ENCODE measurements around the gene SOWAHA.
"Not testable (repeated sequence)": the region's sequence is repeated elsewhere in the genome, so short reads cannot be mapped to it uniquely, and the experiment has no call there.

The SOWAHA gene

DNA sequence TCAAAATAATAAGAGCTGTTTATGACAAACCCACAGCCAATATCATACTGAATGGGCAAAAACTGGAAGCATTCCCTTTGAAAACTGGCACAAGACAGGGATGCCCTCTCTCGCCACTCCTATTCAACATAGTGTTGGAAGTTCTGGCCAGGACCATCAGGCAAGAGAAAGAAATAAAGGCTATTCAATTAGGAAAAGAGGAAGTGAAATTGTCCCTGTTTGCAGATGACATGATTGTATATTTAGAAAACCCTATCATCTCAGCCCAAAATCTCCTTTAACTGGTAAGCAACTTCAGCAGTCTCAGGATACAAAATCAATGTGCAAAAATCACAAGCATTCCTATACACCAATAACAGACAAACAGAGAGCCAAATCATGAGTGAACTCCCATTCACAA lies 8.9 kb upstream of the SOWAHA start:
- H3K4me2 ChIP-seq (ENCODE audit: low read length); H2AK5ac ChIP-seq (ENCODE audit: low read length): not testable (repeated sequence)

DNA sequence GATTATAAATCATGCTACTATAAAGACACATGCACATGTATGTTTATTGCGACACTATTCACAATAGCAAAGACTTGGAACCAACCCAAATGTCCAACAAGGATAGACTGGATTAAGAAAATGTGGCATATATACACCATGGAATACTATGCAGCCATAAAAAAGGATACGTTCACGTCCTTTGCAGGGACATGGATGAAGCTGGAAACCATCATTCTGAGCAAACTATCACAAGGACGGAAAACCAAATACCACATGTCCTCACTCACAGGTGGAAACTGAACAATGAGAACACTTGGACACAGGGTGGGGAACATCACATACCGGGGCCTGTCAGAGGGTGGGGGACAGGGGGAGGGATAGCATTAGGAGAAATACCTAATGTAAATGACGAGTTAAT lies 7.2 kb upstream of the SOWAHA start:
- H3K79me1 ChIP-seq (ENCODE audit: low read length); H2BK15ac ChIP-seq (replicated peaks; ENCODE audit: low read depth); H2BK120ac ChIP-seq (ENCODE audit: low read depth, low read length); H3K27ac ChIP-seq (ENCODE audit: low read depth, low read length); H3K18ac ChIP-seq (ENCODE audit: low read length); H4K8ac ChIP-seq (ENCODE audit: low read depth, low read length); H2BK5ac ChIP-seq (ENCODE audit: low read length); H4K5ac ChIP-seq (ENCODE audit: low read length); DNase-seq; H3K56ac ChIP-seq (ENCODE audit: low read length); H3K9ac ChIP-seq (ENCODE audit: low read length); H3K79me2 ChIP-seq (ENCODE audit: control insufficient read depth, insufficient read depth, low read length); H3K4ac ChIP-seq (ENCODE audit: low read depth, low read length); H3K4me2 ChIP-seq (ENCODE audit: low read length); H2AK5ac ChIP-seq (ENCODE audit: low read length); H3K27me3 ChIP-seq (ENCODE audit: insufficient read depth, low read length, poor library complexity); H3K23ac ChIP-seq (ENCODE audit: low read length); H3K4me3 ChIP-seq (ENCODE audit: low read length); H3K4me1 ChIP-seq (ENCODE audit: control insufficient read depth, low read depth, low read length); H3K36me3 ChIP-seq (ENCODE audit: control insufficient read depth, insufficient read depth, low read length): not testable (repeated sequence)
- WGBS (ENCODE audit: extremely low coverage, insufficient coverage, low lambda C conversion rate): no CpG with 5 or more reads among the region's 6 CpGs

More for the DNA sequence above, 8.9 kb upstream of the SOWAHA start:
- no CpG with 5 or more reads among the region's 1 CpG for WGBS (ENCODE audit: extremely low coverage, insufficient coverage, low lambda C conversion rate)
- H3K79me1 ChIP-seq (ENCODE audit: low read length); H3K9ac ChIP-seq (ENCODE audit: low read length); H4K8ac ChIP-seq (ENCODE audit: low read depth, low read length); H3K79me2 ChIP-seq (ENCODE audit: control insufficient read depth, insufficient read depth, low read length); H3K23ac ChIP-seq (ENCODE audit: low read length); H3K56ac ChIP-seq (ENCODE audit: low read length); H3K4ac ChIP-seq (ENCODE audit: low read depth, low read length); H3K4me3 ChIP-seq (ENCODE audit: low read length); H3K27ac ChIP-seq (ENCODE audit: low read depth, low read length); H3K36me3 ChIP-seq (ENCODE audit: control insufficient read depth, insufficient read depth, low read length); H3K18ac ChIP-seq (ENCODE audit: low read length); H4K5ac ChIP-seq (ENCODE audit: low read length); DNase-seq; H2BK5ac ChIP-seq (ENCODE audit: low read length); H2BK15ac ChIP-seq (replicated peaks; ENCODE audit: low read depth); H3K4me1 ChIP-seq (ENCODE audit: control insufficient read depth, low read depth, low read length); H2BK120ac ChIP-seq (ENCODE audit: low read depth, low read length); H3K27me3 ChIP-seq (ENCODE audit: insufficient read depth, low read length, poor library complexity): not testable (repeated sequence)

DNA sequence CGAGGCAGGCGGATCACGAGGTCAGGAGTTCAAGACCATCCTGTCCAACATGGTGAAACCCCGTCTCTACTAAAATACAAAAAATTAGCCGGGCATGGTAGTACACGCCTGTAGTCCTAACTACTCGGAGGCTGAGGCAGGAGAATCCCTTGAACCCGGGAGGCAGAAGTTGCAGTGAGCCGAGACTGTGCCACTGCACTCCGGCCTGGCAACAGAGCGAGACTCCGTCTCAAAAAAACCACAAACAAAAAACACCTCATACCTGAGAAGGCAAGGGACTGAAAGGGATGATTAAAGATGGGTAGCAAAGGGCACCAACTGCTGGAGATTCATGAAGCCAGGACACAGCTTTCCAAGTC lies 6.3 kb upstream of the SOWAHA start:
- H3K23ac ChIP-seq (ENCODE audit: low read length); DNase-seq; H3K36me3 ChIP-seq (ENCODE audit: control insufficient read depth, insufficient read depth, low read length); H3K4me3 ChIP-seq (ENCODE audit: low read length); H2BK5ac ChIP-seq (ENCODE audit: low read length); H3K4ac ChIP-seq (ENCODE audit: low read depth, low read length); H2AK5ac ChIP-seq (ENCODE audit: low read length); H3K27ac ChIP-seq (ENCODE audit: low read depth, low read length); H3K27me3 ChIP-seq (ENCODE audit: insufficient read depth, low read length, poor library complexity); H3K79me2 ChIP-seq (ENCODE audit: control insufficient read depth, insufficient read depth, low read length); H3K79me1 ChIP-seq (ENCODE audit: low read length); H2BK15ac ChIP-seq (replicated peaks; ENCODE audit: low read depth); H3K4me1 ChIP-seq (ENCODE audit: control insufficient read depth, low read depth, low read length); H3K9ac ChIP-seq (ENCODE audit: low read length); H4K8ac ChIP-seq (ENCODE audit: low read depth, low read length); H2BK120ac ChIP-seq (ENCODE audit: low read depth, low read length); H4K5ac ChIP-seq (ENCODE audit: low read length); H3K4me2 ChIP-seq (ENCODE audit: low read length): not testable (repeated sequence)
- Histone ChIP-seq H3K56ac (ENCODE audit: low read length) (peak overlapping the region; percentile 37), H3K18ac (ENCODE audit: low read length) (peak overlapping the region; percentile 72)
- WGBS (ENCODE audit: extremely low coverage, insufficient coverage, low lambda C conversion rate): no CpG with 5 or more reads among the region's 12 CpGs

DNA sequence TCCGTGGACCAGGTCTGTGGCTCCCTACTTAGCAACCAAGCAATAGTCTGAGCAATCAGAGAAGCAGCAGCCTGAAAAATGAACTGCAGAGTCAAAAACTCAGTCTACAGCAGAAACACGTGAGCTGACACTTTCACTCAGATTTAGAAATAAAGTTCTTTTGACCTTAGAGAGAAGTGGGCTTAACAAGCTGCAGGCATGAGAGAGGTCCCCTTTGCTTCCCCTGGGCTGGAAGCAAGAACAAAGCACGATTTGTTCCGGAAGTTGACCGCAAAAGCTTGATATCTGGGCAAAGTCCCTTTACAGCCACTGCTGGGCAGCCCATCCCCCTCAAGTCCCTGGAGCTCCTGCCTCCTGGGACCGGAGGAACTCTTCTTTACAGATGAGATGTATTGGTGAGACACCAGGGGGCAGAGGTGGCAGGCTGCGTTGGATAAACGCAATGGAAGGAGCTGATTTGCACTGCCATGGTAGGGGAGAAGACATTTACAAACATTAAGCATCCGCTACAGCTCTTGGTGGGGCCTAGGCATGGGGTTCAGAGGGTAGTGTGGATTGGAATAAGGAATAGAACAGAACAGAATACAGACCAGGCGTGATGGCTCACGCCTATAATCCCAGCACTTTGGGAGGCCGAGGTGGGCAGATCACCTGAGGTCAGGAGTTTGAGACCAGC lies 5.8 kb upstream of the SOWAHA start:
- Histone ChIP-seq H2BK15ac (replicated peaks; ENCODE audit: low read depth) (no peak overlapping the region), H3K4ac (ENCODE audit: low read depth, low read length) (no peak overlapping the region), H3K4me2 (ENCODE audit: low read length) (no peak overlapping the region), H3K4me1 (ENCODE audit: control insufficient read depth, low read depth, low read length) (peaks cover 3% of the 10 kb centered on the region), H3K56ac (ENCODE audit: low read length) (peak overlapping the region; percentile 37), H3K9ac (ENCODE audit: low read length) (no peak overlapping the region), H3K18ac (ENCODE audit: low read length) (peak overlapping the region; percentile 72), H4K8ac (ENCODE audit: low read depth, low read length) (no peak overlapping the region), H2BK5ac (ENCODE audit: low read length) (no peak overlapping the region), H3K79me2 (ENCODE audit: control insufficient read depth, insufficient read depth, low read length) (no peaks in the 10 kb centered on the region), H2BK120ac (ENCODE audit: low read depth, low read length) (no peak overlapping the region), H3K27me3 (ENCODE audit: insufficient read depth, low read length, poor library complexity) (peaks cover 6% of the 10 kb centered on the region), H2AK5ac (ENCODE audit: low read length) (no peak overlapping the region), H3K4me3 (ENCODE audit: low read length) (no peak overlapping the region), H4K5ac (ENCODE audit: low read length) (no peak overlapping the region), H3K27ac (ENCODE audit: low read depth, low read length) (no peak overlapping the region), H3K36me3 (ENCODE audit: control insufficient read depth, insufficient read depth, low read length) (no peaks in the 10 kb centered on the region), H3K23ac (ENCODE audit: low read length) (no peak overlapping the region), H3K79me1 (ENCODE audit: low read length) (no peaks in the 10 kb centered on the region)
- DNase-seq: peak; percentile 77
- WGBS (ENCODE audit: extremely low coverage, insufficient coverage, low lambda C conversion rate): no CpG with 5 or more reads among the region's 12 CpGs

DNA sequence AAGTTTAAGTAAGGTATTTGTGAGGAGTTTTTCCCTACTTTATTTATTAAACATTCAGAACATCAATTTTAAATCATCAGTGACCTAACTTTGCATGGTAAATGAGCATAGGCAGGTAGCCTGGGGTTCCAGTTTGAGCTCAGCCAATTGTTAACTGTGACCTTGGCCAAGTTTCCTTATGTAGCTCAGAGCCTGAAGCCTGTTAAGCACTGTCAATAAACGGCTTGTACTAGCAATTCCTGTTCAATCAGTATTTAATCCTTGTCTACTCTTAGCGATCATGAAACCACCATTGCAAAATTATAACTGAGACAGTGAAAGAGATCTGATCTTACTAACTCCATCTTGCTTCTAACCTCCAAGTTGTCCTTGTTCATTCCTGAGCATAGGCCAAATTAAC lies 4.7 kb upstream of the SOWAHA start:
- no peak overlapping the region for H3K27ac ChIP-seq (ENCODE audit: low read depth, low read length)
- H3K18ac ChIP-seq (ENCODE audit: low read length): no peak overlapping the region
- H3K79me2 ChIP-seq (ENCODE audit: control insufficient read depth, insufficient read depth, low read length): no peaks in the 10 kb centered on the region
- no peak overlapping the region for H3K4me3 ChIP-seq (ENCODE audit: low read length)
- no peak for DNase-seq
- no peak overlapping the region for H2AK5ac ChIP-seq (ENCODE audit: low read length)
- no peak overlapping the region for H3K4me2 ChIP-seq (ENCODE audit: low read length)
- WGBS (ENCODE audit: extremely low coverage, insufficient coverage, low lambda C conversion rate): no CpG with 5 or more reads among the region's 2 CpGs
- no peaks in the 10 kb centered on the region for H3K36me3 ChIP-seq (ENCODE audit: control insufficient read depth, insufficient read depth, low read length)
- peaks cover 3% of the 10 kb centered on the region for H3K4me1 ChIP-seq (ENCODE audit: control insufficient read depth, low read depth, low read length)
- H3K23ac ChIP-seq (ENCODE audit: low read length): no peak overlapping the region
- H3K9ac ChIP-seq (ENCODE audit: low read length): no peak overlapping the region
- H2BK5ac ChIP-seq (ENCODE audit: low read length): no peak overlapping the region
- H2BK120ac ChIP-seq (ENCODE audit: low read depth, low read length): no peak overlapping the region
- H3K27me3 ChIP-seq (ENCODE audit: insufficient read depth, low read length, poor library complexity): peaks cover 17% of the 10 kb centered on the region
- no peak overlapping the region for H4K5ac ChIP-seq (ENCODE audit: low read length)
- no peak overlapping the region for H3K4ac ChIP-seq (ENCODE audit: low read depth, low read length)
- H3K56ac ChIP-seq (ENCODE audit: low read length): no peak overlapping the region
- H4K8ac ChIP-seq (ENCODE audit: low read depth, low read length): no peak overlapping the region
- H3K79me1 ChIP-seq (ENCODE audit: low read length): no peaks in the 10 kb centered on the region
- H2BK15ac ChIP-seq (replicated peaks; ENCODE audit: low read depth): no peak overlapping the region

DNA sequence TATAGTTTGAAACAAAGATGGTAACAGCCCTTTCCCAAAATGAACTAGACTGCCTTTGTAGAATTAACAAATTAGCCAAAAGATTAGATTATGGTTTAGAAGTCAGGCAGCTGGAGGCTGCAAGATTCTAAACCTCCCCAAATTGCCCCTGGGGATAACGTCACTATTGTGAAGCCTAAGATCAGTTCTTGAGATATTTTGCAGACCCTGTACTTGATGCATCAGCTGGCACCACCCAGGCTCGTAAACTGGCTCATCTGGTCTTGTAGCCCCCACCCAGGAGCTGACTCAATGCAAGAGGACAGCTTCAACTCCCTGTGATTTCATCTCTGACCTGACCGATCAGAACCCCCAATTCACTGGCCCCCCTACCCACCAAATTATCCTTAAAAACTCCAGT lies 4.2 kb upstream of the SOWAHA start:
- no CpG with 5 or more reads among the region's 3 CpGs for WGBS (ENCODE audit: extremely low coverage, insufficient coverage, low lambda C conversion rate)
- no peak for DNase-seq
- Histone ChIP-seq H3K79me1 (ENCODE audit: low read length) (no peaks in the 10 kb centered on the region), H4K8ac (ENCODE audit: low read depth, low read length) (no peak overlapping the region), H3K4me3 (ENCODE audit: low read length) (no peak overlapping the region), H3K79me2 (ENCODE audit: control insufficient read depth, insufficient read depth, low read length) (no peaks in the 10 kb centered on the region), H3K36me3 (ENCODE audit: control insufficient read depth, insufficient read depth, low read length) (no peaks in the 10 kb centered on the region), H2BK15ac (replicated peaks; ENCODE audit: low read depth) (no peak overlapping the region), H3K27me3 (ENCODE audit: insufficient read depth, low read length, poor library complexity) (peaks cover 19% of the 10 kb centered on the region), H3K23ac (ENCODE audit: low read length) (no peak overlapping the region), H3K18ac (ENCODE audit: low read length) (no peak overlapping the region), H4K5ac (ENCODE audit: low read length) (no peak overlapping the region), H2BK5ac (ENCODE audit: low read length) (no peak overlapping the region), H2BK120ac (ENCODE audit: low read depth, low read length) (no peak overlapping the region), H3K27ac (ENCODE audit: low read depth, low read length) (no peak overlapping the region), H3K9ac (ENCODE audit: low read length) (no peak overlapping the region), H3K4me1 (ENCODE audit: control insufficient read depth, low read depth, low read length) (peaks cover 3% of the 10 kb centered on the region), H3K4ac (ENCODE audit: low read depth, low read length) (no peak overlapping the region), H2AK5ac (ENCODE audit: low read length) (no peak overlapping the region), H3K4me2 (ENCODE audit: low read length) (no peak overlapping the region), H3K56ac (ENCODE audit: low read length) (no peak overlapping the region)
